GM18520 (cell line): Measurements from ENCODE around the gene P2RY2.

ENCODE experiments used
- ATAC-seq: cut with Tn5 transposase; IDR thresholded peaks from one replicate; pipeline ENCODE4 v1.9.1; 2021; ENCODE audit not compliant: unreplicated experiment

P2RY2 gene

GRCh38 chr11:73281201-73281741 is 63.2 kb downstream of the P2RY2 start:
- no peak for ATAC-seq

DNA sequence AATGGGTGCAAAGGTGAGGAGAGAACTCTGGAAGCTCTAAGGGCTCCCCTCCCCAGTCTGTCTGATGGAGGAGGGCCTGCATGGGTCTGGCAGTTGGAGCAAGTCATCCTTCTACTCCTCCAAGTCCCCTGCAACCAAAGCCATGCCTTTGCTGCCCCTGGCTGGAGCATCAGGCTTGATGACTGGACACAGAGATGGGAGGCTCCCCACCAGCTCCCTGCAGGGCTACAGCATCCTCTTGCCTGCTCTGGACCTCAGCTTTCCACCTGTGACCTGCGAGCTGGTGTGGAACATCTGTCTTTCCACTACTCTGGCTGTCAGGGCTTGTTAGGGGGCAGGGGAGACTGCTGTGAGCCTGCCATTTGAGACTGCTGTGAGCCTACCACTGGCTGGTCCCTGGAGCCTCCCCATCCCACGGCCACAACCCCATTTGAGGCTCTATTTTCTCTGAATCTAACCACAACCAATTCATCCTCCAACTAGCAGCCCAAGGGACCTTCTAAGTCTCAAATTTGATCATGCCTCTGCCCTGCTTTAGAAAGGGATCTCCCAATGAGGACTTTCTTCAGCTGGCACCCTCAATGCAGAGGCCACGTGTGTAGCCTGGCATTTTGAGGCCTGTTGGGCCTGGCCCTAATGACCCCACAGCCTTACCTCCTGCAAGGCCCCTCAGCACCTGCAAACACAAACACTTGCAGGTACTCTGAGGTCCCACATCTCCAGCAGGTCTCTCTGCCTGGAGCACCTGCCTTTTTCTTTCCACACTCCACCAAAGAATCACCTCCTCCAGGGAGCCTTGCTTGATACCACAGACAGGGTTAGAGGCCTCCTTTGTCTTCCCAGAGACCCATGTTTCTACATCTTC is 63.9 kb downstream of the P2RY2 start:
- ATAC-seq = no peak

- ATAC-seq = no peak
Observed at GRCh38 chr11:73283276-73284000, 65.4 kb downstream of the P2RY2 start.

- ATAC-seq = no peak
Observed at GRCh38 chr11:73284106-73284505, 66.0 kb downstream of the P2RY2 start.

DNA sequence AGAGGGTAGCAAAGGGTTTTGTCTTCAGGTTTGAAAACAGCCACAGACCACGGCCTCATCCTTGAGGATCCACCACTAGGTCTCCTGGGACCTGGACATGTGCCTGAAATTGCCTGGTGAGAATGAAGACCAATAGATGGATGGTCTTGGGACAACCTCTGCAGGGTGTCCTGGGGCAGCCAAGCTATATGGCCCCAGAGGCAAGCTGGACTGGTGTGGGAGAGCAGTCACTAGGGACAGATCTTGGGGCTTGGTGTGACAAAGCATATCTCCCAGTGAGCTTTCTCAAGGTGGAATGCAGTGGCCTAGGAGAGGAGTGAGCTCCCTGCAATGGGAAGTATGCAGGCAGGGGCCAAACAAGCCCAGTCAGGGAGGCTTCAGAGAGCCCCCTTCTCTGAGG is 67.6 kb downstream of the P2RY2 start:
- no peak for ATAC-seq
